ENCODE results near the gene IL6ST.
"Not testable (repeated sequence)": the region's sequence is repeated elsewhere in the genome, so short reads cannot be mapped to it uniquely, and the experiment has no call there.

Gene IL6ST

DNA sequence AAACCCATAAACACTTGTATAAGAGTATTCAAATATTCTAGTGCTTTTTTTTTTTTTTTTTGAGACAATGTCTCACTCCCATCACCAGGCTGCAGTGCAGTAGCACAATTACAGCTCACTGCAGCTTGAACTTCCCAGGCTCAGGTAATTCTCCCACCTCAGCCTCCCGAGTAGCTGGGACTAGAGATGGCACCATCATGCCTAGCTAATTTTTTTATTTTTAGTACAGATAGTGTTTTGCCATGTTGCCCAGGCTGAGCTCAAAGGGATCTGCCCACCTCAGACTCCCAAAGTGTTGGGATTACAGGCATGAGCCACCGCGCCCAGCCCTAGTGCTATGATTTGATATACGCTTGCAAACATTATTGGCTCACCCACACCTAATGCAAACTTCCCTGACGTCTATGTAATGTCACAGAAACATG, 11.8 kb downstream of the IL6ST start:
- Histone ChIP-seq H3K36me3 (peaks cover 39% of the 10 kb centered on the region), H3K9ac (no peak overlapping the region), H3K4me1 (no peaks in the 10 kb centered on the region), H3K4me3 (no peak overlapping the region), H4K20me1 (peaks cover 14% of the 10 kb centered on the region), H3K4me2 (no peak overlapping the region), H3K27ac (no peak overlapping the region), H3K9me3 (peaks cover 27% of the 10 kb centered on the region), H3K27me3 (no peaks in the 10 kb centered on the region)
- TF ChIP-seq Cebpa-rat (IDR thresholded peaks at IDR 0.05): no peak

DNA sequence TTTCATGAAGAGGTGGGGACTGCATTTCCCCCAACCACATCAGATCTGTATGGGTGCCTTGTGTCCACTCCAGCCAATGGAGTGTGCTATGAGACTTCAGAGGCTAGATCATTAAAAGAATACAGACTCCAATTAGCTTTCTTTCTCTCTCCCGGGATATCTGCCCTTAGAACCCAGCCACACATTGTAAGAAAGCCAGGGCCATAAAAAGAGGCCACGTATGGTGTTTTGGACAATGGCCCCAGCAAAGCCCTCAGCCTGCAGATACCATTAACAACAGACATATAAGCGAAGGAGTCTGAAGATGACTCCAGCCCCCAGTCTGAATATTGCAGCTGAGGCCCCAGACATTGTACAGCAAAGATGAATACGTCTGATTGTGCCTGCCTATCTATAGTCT, 21.5 kb downstream of the IL6ST start:
- Histone ChIP-seq H4K20me1 (peaks cover 8% of the 10 kb centered on the region; the same call in 1 of the 2 replicates), H3K27me3 (no peaks in the 10 kb centered on the region), H3K4me3 (no peak overlapping the region), H3K36me3 (peaks cover 81% of the 10 kb centered on the region), H3K9me3 (no peaks in the 10 kb centered on the region; the same call in 1 of the 2 replicates), H3K27ac (no peak overlapping the region), H3K4me1 (no peaks in the 10 kb centered on the region), H3K9ac (no peak overlapping the region), H3K4me2 (no peak overlapping the region)
- no peak for TF ChIP-seq Cebpa-rat (IDR thresholded peaks at IDR 0.05)

DNA sequence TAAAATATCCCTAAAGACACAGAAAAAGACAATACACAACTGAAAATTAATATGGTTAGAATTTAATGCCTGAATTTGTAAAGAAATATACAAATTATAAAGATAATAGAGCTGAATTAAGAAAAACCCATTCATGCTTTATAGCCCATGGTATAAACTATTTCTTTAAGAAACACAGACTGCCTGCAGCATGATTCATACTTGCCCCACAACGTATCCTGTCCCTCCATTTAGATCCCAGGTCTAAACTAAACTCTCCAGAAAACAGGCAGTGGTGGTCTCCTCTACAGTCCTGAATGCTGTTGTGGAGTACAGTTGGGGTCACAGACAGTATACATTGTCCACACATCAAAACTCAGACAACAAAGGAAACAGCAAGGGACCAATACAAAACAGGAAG, 24.8 kb downstream of the IL6ST start:
- no peak overlapping the region for H3K4me3 ChIP-seq
- TF ChIP-seq Cebpa-rat (IDR thresholded peaks at IDR 0.05): no peak

DNA sequence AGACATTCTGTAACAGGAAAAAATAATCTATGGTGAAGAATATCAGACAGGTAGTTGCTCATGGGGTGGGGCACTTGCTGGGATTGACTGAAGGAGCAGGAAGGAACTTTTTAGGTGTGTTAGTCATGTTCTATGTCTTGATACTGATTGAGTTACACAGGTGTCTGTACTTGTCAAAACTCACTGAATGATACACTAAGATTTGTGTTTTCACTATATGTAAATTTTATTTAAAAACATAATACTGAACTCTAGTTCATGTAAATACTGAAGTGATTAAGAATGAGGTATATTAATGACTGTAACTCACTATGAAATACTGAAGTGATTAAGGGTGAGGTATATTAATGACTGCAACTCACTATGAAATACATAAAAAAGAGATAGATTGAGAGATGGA, 28.5 kb downstream of the IL6ST start:
- Histone ChIP-seq H4K20me1 (no peaks in the 10 kb centered on the region; the same call in 1 of the 2 replicates), H3K27me3 (no peaks in the 10 kb centered on the region), H3K4me3 (no peak overlapping the region), H3K4me1 (no peaks in the 10 kb centered on the region), H3K9ac (no peak overlapping the region), H3K36me3 (peaks cover 54% of the 10 kb centered on the region), H3K27ac (no peak overlapping the region), H3K4me2 (no peak overlapping the region), H3K9me3 (no peaks in the 10 kb centered on the region)
- TF ChIP-seq Cebpa-rat (IDR thresholded peaks at IDR 0.05): no peak

More for the DNA sequence above, 24.8 kb downstream of the IL6ST start:
- Histone ChIP-seq H3K27me3 (no peaks in the 10 kb centered on the region), H3K27ac (no peak overlapping the region), H4K20me1 (no peaks in the 10 kb centered on the region; the same call in 1 of the 2 replicates), H3K9ac (no peak overlapping the region), H3K36me3 (peaks cover 67% of the 10 kb centered on the region), H3K9me3 (no peaks in the 10 kb centered on the region; the same call in 1 of the 2 replicates), H3K4me1 (no peaks in the 10 kb centered on the region), H3K4me2 (no peak overlapping the region)

DNA sequence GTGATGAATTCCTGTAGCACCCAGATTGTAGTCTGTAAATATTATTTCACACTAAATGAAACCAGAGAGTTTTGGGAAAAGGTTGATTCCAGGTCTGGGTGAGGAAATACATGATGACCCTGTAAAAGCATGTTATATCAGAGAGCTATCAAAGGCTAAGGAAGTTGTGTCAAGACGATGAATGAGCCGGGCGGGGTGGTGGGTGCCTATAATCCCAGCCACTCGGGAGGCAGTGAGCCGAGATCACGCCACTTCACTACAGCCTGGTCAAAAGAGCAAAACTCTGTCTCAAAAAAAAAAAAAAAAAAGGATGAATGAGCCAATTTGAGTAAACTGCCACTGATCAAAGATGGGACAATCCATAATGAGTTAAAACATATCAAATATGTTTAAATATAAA, 29.2 kb downstream of the IL6ST start:
- Histone ChIP-seq H3K4me1 (no peaks in the 10 kb centered on the region), H3K27me3 (no peaks in the 10 kb centered on the region), H3K9me3 (no peaks in the 10 kb centered on the region), H3K4me3 (no peak overlapping the region), H3K27ac (no peak overlapping the region), H4K20me1 (no peaks in the 10 kb centered on the region), H3K4me2 (no peak overlapping the region), H3K36me3 (peaks cover 55% of the 10 kb centered on the region), H3K9ac (no peak overlapping the region)
- TF ChIP-seq Cebpa-rat (IDR thresholded peaks at IDR 0.05): no peak

DNA sequence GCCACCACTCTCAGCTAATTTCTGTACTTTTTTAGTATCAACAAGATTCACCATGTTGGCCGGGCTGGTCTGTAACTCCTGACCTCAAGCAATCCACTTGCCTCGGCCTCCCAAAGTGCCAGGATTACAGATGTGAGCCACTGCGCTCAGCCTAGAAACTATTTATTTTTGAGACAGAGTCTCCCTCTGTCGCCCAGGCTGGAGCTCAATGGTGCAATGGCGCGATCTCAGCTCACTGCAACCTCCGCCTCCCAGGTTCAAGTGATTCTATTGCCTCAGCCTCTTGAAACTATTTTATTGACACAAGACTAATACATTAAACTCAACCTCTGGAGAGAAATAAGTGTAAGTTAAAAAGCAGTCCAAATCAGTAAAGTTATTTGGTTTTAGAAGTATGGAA, 34.0 kb downstream of the IL6ST start:
- H3K4me1 ChIP-seq: no peaks in the 10 kb centered on the region
- no peak for TF ChIP-seq Cebpa-rat (IDR thresholded peaks at IDR 0.05)
- H3K9ac ChIP-seq: no peak overlapping the region
- H3K9me3 ChIP-seq: no peaks in the 10 kb centered on the region
- H3K27ac ChIP-seq: no peak overlapping the region
- H4K20me1 ChIP-seq: no peaks in the 10 kb centered on the region
- H3K27me3 ChIP-seq: no peaks in the 10 kb centered on the region
- peaks cover 69% of the 10 kb centered on the region for H3K36me3 ChIP-seq
- no peak overlapping the region for H3K4me2 ChIP-seq
- H3K4me3 ChIP-seq: no peak overlapping the region

DNA sequence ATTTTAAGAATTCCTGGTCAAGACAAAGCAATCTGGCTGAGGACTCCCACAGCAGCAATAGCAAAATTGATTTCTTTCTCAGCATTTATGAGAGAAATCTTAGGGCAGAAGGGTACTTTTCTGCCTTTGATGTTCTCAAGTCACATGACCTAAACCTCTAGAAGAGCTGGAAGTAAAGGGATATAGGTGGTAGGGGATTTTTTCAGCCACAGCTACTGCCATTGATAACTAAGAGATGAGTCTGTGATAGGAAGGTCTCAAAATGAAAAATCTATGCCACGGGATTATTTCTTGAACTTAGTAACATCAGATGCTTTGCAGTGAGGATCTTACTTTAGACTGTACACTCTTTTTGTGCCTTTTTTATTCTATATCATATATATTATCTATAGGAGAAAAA, 35.6 kb downstream of the IL6ST start:
- H3K4me2 ChIP-seq: no peak overlapping the region

DNA sequence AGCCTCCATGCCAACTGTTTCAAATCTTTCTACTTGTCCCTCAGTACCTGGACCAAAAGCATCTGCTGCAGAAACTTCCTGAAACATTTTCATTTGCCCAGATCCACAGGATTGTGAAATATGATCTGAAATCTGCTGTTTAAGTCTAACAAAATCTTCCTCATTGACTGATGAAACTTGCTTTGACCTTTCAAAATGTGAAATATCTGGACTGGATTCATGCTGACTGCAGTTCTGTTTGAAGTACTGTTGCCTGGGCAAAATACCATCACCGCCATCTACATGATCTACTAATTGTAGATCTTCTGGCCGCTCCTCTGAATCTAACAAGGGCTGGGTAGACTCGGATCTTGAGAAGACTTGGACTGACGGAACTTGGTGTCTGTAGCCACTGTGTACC, 53.6 kb downstream of the IL6ST start:
- not testable (repeated sequence) for H3K4me1 ChIP-seq, H3K27me3 ChIP-seq, H3K4me3 ChIP-seq, H4K20me1 ChIP-seq, H3K9ac ChIP-seq, H3K9me3 ChIP-seq, H3K4me2 ChIP-seq, H3K27ac ChIP-seq
- H3K36me3 ChIP-seq: peaks cover 50% of the 10 kb centered on the region

More for the DNA sequence above, 35.6 kb downstream of the IL6ST start:
- H4K20me1 ChIP-seq: no peaks in the 10 kb centered on the region
- H3K9ac ChIP-seq: no peak overlapping the region
- no peaks in the 10 kb centered on the region for H3K9me3 ChIP-seq
- H3K4me1 ChIP-seq: no peaks in the 10 kb centered on the region
- no peak overlapping the region for H3K4me3 ChIP-seq
- H3K27me3 ChIP-seq: no peaks in the 10 kb centered on the region
- no peak for TF ChIP-seq Cebpa-rat (IDR thresholded peaks at IDR 0.05)
- H3K36me3 ChIP-seq: peaks cover 81% of the 10 kb centered on the region
- no peak overlapping the region for H3K27ac ChIP-seq

DNA sequence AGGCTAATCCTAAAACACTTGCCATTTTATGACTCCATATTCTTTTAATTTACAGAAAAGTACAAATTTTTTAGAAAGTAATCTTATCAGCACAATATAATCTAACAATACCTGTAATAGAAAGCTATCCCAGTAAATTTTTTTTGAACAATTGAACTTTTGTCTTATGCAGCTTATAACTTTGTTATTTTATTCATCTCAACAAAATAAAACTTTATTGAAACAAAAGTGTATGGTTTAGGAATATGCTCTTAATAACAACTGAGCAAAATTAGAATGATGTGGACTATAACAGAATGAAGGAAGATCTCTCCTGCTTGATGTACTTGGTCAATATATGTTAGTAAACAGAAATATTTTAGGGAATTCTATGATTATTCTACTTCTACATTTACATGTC, 57.2 kb downstream of the IL6ST start:
- not testable (repeated sequence) for H3K4me2 ChIP-seq, H3K4me3 ChIP-seq, H3K27ac ChIP-seq, H3K4me1 ChIP-seq, H3K9ac ChIP-seq, H3K9me3 ChIP-seq, H4K20me1 ChIP-seq, H3K27me3 ChIP-seq
- H3K36me3 ChIP-seq: peaks cover 27% of the 10 kb centered on the region

DNA sequence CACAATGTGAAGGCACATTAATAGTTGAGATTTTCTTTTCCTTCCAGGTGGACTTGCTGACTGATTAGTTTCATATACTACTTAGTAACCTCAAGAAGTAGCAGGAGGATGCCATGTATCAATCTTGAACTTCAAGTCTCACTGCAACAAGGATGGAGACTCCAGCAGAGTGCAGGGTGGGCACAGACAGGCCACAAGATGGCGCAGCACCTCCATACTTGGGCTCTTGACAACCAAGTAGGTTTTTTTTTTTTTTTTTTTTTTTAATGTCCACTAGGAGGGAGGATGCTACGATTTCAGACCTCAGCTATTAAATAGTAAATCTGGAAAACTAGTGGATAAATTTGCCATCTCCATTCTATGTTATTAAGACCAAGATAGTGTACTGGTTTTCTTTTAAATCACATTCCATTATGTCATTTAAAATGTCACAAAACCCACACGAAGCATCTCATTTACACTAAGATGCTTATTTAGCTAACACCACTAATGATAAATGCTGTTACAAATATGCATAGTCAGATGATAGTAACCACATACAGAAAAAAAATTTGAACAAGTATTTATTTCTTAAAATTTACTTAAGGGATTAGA, 58.6 kb downstream of the IL6ST start:
- no peak overlapping the region for H3K4me2 ChIP-seq
- no peak overlapping the region for H3K9ac ChIP-seq
- H3K27ac ChIP-seq: no peak overlapping the region
- no peaks in the 10 kb centered on the region for H3K9me3 ChIP-seq
- H3K4me1 ChIP-seq: no peaks in the 10 kb centered on the region
- no peaks in the 10 kb centered on the region for H3K27me3 ChIP-seq
- no peak for TF ChIP-seq Cebpa-rat (IDR thresholded peaks at IDR 0.05)
- peaks cover 14% of the 10 kb centered on the region for H3K36me3 ChIP-seq
- H3K4me3 ChIP-seq: no peak overlapping the region
- H4K20me1 ChIP-seq: no peaks in the 10 kb centered on the region

DNA sequence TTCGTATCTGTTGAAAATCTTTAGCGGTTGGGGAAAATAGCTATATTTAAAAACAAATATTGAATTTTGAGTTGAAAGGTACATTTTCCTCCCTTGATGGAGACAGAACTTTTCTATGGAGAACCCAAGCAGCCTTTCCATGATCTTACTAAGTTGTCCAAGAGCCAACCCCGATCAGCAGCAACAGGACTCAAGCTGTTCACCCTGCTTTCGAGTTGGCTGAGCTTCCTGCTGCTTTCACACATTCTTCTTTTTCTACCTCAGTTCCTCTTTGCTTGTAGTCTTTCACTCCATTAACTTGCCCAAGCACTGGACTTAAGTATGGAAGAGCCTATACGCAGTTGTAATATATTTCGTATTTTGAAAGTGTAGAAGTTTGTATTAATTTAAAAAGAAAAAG, 59.4 kb downstream of the IL6ST start:
- TF ChIP-seq Cebpa-rat (IDR thresholded peaks at IDR 0.05): no peak
- Histone ChIP-seq H3K4me3 (no peak overlapping the region), H3K4me1 (no peaks in the 10 kb centered on the region), H3K27me3 (no peaks in the 10 kb centered on the region), H3K36me3 (peaks cover 7% of the 10 kb centered on the region; the same call in 1 of the 2 replicates), H3K4me2 (no peak overlapping the region), H3K9me3 (no peaks in the 10 kb centered on the region), H3K9ac (no peak overlapping the region), H3K27ac (no peak overlapping the region), H4K20me1 (no peaks in the 10 kb centered on the region)

Measured in BLaER1 (cell line).